A549 (cell line): ENCODE results near the gene PALLD. TPM values are rescaled to one million over a fixed set of nuclear protein-coding genes. Genes with fewer than 3 reads are reported as not detected.

ENCODE experiments used
- ATAC-seq, 2 experiments: fragments of 200-7000 bp in 1 of 2; fragments of >200 bp in 1 of 2; cut with Nextera tagmentation in 1 of 2; cut with Tn5 transposase in 1 of 2; 3 replicates each; pipeline versions ENCODE4 v1.8.0 to v1.9.1; 2018 to 2020; ENCODE audit warnings: mild to moderate bottlenecking in 1 of 2, moderate library complexity in 1 of 2
- CTCF ChIA-PET: fragments of 300-600 bp; sonication (Branson Sonifier 250); formaldehyde crosslinking; extraction: SDS; loops from one replicate; lab custom pipeline; 2021; ENCODE audit warnings: antibody characterized with exemption, inconsistent platforms; lab: Yijun Ruan, JAX
- POLR2A ChIA-PET: fragments of 350-600 bp; formaldehyde crosslinking; extraction: SDS; loops from one replicate; lab custom pipeline; 2021; ENCODE audit warnings: antibody characterized with exemption, inconsistent platforms; lab: Yijun Ruan, JAX
- DNase-seq, 2 experiments: peaks; one replicate each; pipeline versions ENCODE4 v3.0.0 to v3.0.0-alpha.2; 2011 to 2016; ENCODE audit warnings: low read depth in 1 of 2, low spot score in 1 of 2
- FAIRE-seq: peaks from 2 replicates; lab custom pipeline; 2011; peaks lifted over from hg19 to GRCh38; lab: Jason Lieb, UNC
- H3K27ac ChIP-seq, 2 experiments: fragments of >200 bp; sonication (Bioruptor Twin); formaldehyde crosslinking; 3 replicates each; pipeline ENCODE4 v1.5.1; 2016 to 2017
- H3K4me1 ChIP-seq: fragments of >200 bp; sonication (Bioruptor Twin); formaldehyde crosslinking; 3 replicates; pipeline ENCODE4 v1.6.1; 2016
- H3K4me2 ChIP-seq: fragments of >200 bp; sonication (Bioruptor Twin); formaldehyde crosslinking; 3 replicates; pipeline ENCODE4 v1.6.1; 2016
- H3K4me3 ChIP-seq: fragments of >200 bp; sonication (Bioruptor Twin); formaldehyde crosslinking; 3 replicates; pipeline ENCODE4 v1.5.1; 2016
- H3K9me3 ChIP-seq: fragments of >200 bp; sonication (Bioruptor Twin); formaldehyde crosslinking; 3 replicates; pipeline ENCODE4 v1.6.1; 2016
- CBX2 ChIP-seq: fragments of 200-600 bp; sonication (generic); IDR thresholded peaks from 2 replicates; pipeline ENCODE4 v1.6.1; 2016; ENCODE audit warnings: low read depth, mild to moderate bottlenecking, borderline replicate concordance
- CHD4 ChIP-seq: fragments of 200-600 bp; sonication (generic); IDR thresholded peaks from 2 replicates; pipeline ENCODE4 v1.6.1; 2016; ENCODE audit warnings: antibody characterized with exemption, mild to moderate bottlenecking, borderline replicate concordance
- EHMT2 ChIP-seq: fragments of 200-600 bp; sonication (generic); IDR thresholded peaks from 2 replicates; pipeline ENCODE4 v1.6.1; 2016; ENCODE audit warnings: antibody characterized with exemption, low read depth, mild to moderate bottlenecking, moderate library complexity
- EP300 ChIP-seq, 2 experiments: fragments of >200 bp; sonication (Bioruptor Twin); formaldehyde crosslinking; IDR thresholded peaks; 2 replicates in 1 of 2; 3 replicates in 1 of 2; pipeline ENCODE4 v1.6.1; 2016 to 2017
- ESRRA ChIP-seq: fragments of 150-350 bp; IDR thresholded peaks from 2 replicates; pipeline ENCODE4 v1.6.1; 2014; ENCODE audit warnings: mild to moderate bottlenecking, low read length, borderline replicate concordance
- FOSB ChIP-seq: fragments of 250-450 bp; sonication (Bioruptor Pico); IDR thresholded peaks from 2 replicates; pipeline ENCODE4 v1.5.0; 2020; ENCODE audit warnings: mild to moderate bottlenecking, moderate library complexity
- FOSL2 ChIP-seq, 2 experiments: fragments of 450-650 bp in 1 of 2; fragments of >200 bp in 1 of 2; sonication (Bioruptor Twin) in 1 of 2; formaldehyde crosslinking; IDR thresholded peaks; 2 replicates each; pipeline versions ENCODE4 v1.5.0 to v1.6.1; 2016 to 2020; ENCODE audit warnings: mild to moderate bottlenecking in 1 of 2, moderate library complexity in 1 of 2
- FOXS1 ChIP-seq: fragments of 250-450 bp; sonication (Bioruptor Pico); IDR thresholded peaks from 2 replicates; pipeline ENCODE4 v1.5.0; 2020; ENCODE audit warnings: mild to moderate bottlenecking, moderate library complexity
- HOXB13 ChIP-seq: fragments of 250-450 bp; sonication (Bioruptor Pico); IDR thresholded peaks from 2 replicates; pipeline ENCODE4 v1.5.0; 2020; ENCODE audit warnings: low read depth, mild to moderate bottlenecking, moderate library complexity
- JUNB ChIP-seq: fragments of >200 bp; sonication (Bioruptor Twin); formaldehyde crosslinking; IDR thresholded peaks from 2 replicates; pipeline ENCODE4 v1.6.1; 2016
- MAFK ChIP-seq: fragments of 450-650 bp; IDR thresholded peaks from 2 replicates; pipeline ENCODE4 v1.6.1; 2014; ENCODE audit not compliant: partially characterized antibody
- MAZ ChIP-seq: fragments of 150-350 bp; IDR thresholded peaks from 2 replicates; pipeline ENCODE4 v1.6.1; 2014; ENCODE audit warnings: antibody characterized with exemption, low read depth, low read length, borderline replicate concordance
- MYC ChIP-seq: IDR thresholded peaks from 2 replicates; pipeline ENCODE4 v1.6.1; 2012; ENCODE audit warnings: mild to moderate bottlenecking, inconsistent platforms, low read length, improper control_type of control experiment, borderline replicate concordance
- NR3C1 ChIP-seq: fragments of >200 bp; sonication (Bioruptor Twin); formaldehyde crosslinking; IDR thresholded peaks from 3 replicates; pipeline ENCODE4 v1.6.1; 2017
- RFX5 ChIP-seq: fragments of 450-650 bp; IDR thresholded peaks from 2 replicates; pipeline ENCODE4 v1.7.1; 2014; ENCODE audit warnings: antibody characterized with exemption, mild to moderate bottlenecking, moderate library complexity
- SMC3 ChIP-seq: fragments of >200 bp; sonication (Bioruptor Twin); formaldehyde crosslinking; IDR thresholded peaks from 3 replicates; pipeline ENCODE4 v1.6.1; 2018; ENCODE audit warnings: inconsistent platforms
- TFCP2L1 ChIP-seq: fragments of 250-450 bp; sonication (Bioruptor Pico); IDR thresholded peaks from 2 replicates; pipeline ENCODE4 v1.5.0; 2021; ENCODE audit warnings: mild to moderate bottlenecking
- ZC3H11A ChIP-seq: fragments of 450-650 bp; IDR thresholded peaks from 2 replicates; pipeline ENCODE4 v1.6.1; 2014; ENCODE audit warnings: antibody characterized with exemption, mild to moderate bottlenecking
- ZSCAN20 ChIP-seq: fragments of 250-450 bp; sonication (Bioruptor Pico); IDR thresholded peaks from 2 replicates; pipeline ENCODE4 v1.8.0; 2022; ENCODE audit warnings: mild to moderate bottlenecking, moderate library complexity
- WGBS: methylation state at CpG from one replicate; pipeline ENCODE4 v1.1.6; 2017; ENCODE audit errors: missing lambda C conversion rate; 5-methylcytosine and 5-hydroxymethylcytosine counted together
- polyA plus RNA-seq, 4 experiments: library from polyadenylated mRNA; depleted of rRNA in 3 of 4; stranded (reverse); fragments of >200 nt; fragmentation: RNase III in 1 of 4; extraction: RNeasy Plus Mini Kit Qiagen cat#74134 plus additional on column Dnase treatment in 1 of 4; gene quantifications; 2 replicates in 3 of 4; 3 replicates in 1 of 4; pipeline ENCODE4 v1.2.3, GENCODE V29; 2011 to 2017
- TF ChIP-seq, protein P1 (sequence below): fragments of 250-450 bp; sonication (Bioruptor Pico); IDR thresholded peaks from 2 replicates; pipeline ENCODE4 v1.5.0; 2021; ENCODE audit warnings: mild to moderate bottlenecking, moderate library complexity, borderline replicate concordance
- TF ChIP-seq, protein P2 (sequence below): fragments of 450-650 bp; IDR thresholded peaks from 2 replicates; pipeline ENCODE4 v1.6.1; 2014; ENCODE audit warnings: antibody characterized with exemption
- TF ChIP-seq, protein P3 (sequence below): IDR thresholded peaks from 2 replicates; pipeline ENCODE4 v1.6.1; 2012; ENCODE audit warnings: low read depth, borderline replicate concordance
- TF ChIP-seq, protein P4 (sequence below): fragments of 150-350 bp; IDR thresholded peaks from 2 replicates; pipeline ENCODE4 v1.6.1; 2014; ENCODE audit warnings: low read depth, mild to moderate bottlenecking, low read length
- TF ChIP-seq, protein P5 (sequence below): IDR thresholded peaks from 2 replicates; pipeline ENCODE4 v1.6.1; 2012
- TF ChIP-seq, protein P6 (sequence below): IDR thresholded peaks from 2 replicates; pipeline ENCODE4 v1.6.1; 2012

Gene PALLD
- polyA plus RNA-seq, 2 of the 4 experiments (the other 2 are of a cell fraction) = 88.8 to 113 TPM

DNA sequence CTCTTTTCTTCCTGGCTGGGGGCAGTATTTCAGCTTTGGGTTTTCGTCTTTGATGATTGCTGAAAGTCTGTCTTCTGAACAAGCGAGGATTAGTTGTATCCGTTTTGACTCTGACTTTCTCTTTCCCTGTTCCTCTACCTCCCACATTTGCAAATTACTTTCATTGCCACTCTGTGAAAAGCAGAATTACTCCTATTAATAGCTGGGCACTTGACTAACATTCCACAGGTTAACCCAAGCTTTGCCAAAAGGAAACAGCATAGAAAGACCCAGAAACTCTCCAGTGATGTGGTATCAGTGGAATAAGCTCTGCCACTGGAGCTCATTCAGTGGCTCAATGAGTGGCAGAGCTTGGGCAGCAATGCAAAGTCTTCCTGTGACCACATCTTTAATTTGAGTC is 238.9 kb downstream of the PALLD start:
- CTCF ChIA-PET = interaction anchor here (0.7 to 1.2 kb wide), 4 partner anchors 18 to 158 kb away, joined by 3 to 4 read pairs (median 3); no protein-coding TSS in a partner anchor
- Histone ChIP-seq H3K4me1 (0 out of 3 replicates have a peak, but pooled peaks cover 2% of the 10 kb centered on the region), H3K4me2 (no peak overlapping the region), H3K9me3 (no peaks in the 10 kb centered on the region), H3K4me3 (no peak overlapping the region), H3K27ac (no peak overlapping the region)
- DNase-seq = no peak
- 89% methylated on average over 3 of the region's 3 CpGs for WGBS
- no peak for FAIRE-seq
- POLR2A ChIA-PET = interaction anchor here (0.6 kb wide), 1 partner anchor 96 kb away, joined by 4 read pairs; no protein-coding TSS in a partner anchor
- no peak for ATAC-seq
- no peak for TF ChIP-seq SMC3
- no peak for TF ChIP-seq MAFK
- TF ChIP-seq, protein P1, sequence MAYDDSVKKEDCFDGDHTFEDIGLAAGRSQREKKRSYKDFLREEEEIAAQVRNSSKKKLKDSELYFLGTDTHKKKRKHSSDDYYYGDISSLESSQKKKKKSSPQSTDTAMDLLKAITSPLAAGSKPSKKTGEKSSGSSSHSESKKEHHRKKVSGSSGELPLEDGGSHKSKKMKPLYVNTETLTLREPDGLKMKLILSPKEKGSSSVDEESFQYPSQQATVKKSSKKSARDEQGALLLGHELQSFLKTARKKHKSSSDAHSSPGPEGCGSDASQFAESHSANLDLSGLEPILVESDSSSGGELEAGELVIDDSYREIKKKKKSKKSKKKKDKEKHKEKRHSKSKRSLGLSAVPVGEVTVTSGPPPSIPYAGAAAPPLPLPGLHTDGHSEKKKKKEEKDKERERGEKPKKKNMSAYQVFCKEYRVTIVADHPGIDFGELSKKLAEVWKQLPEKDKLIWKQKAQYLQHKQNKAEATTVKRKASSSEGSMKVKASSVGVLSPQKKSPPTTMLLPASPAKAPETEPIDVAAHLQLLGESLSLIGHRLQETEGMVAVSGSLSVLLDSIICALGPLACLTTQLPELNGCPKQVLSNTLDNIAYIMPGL (CRISPR knock-in tag) = no peak
- no peak for TF ChIP-seq ESRRA
- TF ChIP-seq JUNB = no peak
- no peak for TF ChIP-seq FOSB (CRISPR knock-in tag)
- TF ChIP-seq MYC = no peak
- TF ChIP-seq, protein P2, sequence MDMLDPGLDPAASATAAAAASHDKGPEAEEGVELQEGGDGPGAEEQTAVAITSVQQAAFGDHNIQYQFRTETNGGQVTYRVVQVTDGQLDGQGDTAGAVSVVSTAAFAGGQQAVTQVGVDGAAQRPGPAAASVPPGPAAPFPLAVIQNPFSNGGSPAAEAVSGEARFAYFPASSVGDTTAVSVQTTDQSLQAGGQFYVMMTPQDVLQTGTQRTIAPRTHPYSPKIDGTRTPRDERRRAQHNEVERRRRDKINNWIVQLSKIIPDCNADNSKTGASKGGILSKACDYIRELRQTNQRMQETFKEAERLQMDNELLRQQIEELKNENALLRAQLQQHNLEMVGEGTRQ = no peak
- no peak for TF ChIP-seq CBX2
- TF ChIP-seq NR3C1 = no peak
- TF ChIP-seq TFCP2L1 (CRISPR knock-in tag) = no peak
- no peak for TF ChIP-seq CHD4
- TF ChIP-seq EHMT2 = no peak
- TF ChIP-seq, protein P3, sequence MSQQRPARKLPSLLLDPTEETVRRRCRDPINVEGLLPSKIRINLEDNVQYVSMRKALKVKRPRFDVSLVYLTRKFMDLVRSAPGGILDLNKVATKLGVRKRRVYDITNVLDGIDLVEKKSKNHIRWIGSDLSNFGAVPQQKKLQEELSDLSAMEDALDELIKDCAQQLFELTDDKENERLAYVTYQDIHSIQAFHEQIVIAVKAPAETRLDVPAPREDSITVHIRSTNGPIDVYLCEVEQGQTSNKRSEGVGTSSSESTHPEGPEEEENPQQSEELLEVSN = no peak
- no peak for TF ChIP-seq ZC3H11A
- no peak for TF ChIP-seq MAZ

DNA sequence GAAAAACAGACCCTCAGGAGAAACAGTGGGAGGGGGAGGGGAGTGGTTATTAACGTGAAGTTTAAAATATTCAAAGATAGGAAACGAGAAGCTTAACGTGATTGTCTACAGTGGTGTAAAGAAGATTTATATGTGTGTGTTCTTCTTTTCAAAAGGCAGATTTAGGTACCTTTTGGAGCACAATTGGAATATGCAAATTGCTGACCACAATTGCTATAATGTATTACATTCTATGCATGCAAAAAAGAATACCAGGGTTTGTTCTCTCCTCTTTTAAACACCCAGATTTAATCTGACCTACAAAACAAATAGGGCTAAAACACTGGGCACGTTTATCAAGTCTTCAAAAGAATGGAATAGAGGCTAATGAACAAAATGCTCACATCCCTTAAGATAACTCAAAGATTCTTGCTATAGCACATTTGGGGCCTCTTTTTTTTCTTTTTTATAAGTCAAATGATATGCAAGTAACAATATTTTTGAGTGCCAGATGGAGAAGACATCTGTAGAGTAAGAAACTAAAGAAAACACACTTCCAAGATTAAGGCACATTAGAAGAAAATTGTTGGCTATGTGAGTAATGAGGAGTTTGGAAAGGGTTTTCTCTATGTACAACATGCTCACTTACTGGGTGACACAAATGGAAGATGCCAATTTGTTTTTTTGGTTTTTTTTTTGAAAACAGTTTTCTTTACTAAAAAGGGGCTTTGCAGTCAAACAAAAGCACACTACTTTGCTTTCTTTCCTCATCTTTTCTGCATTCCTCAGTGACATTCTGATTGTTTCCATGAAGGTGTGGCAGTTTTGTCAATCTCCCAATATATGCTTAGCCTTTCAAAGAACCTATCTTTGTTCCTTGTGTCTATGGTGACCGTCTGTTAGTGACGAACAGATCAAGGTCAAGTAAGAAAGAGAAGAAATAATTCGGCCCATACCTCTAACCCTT is 240.3 kb downstream of the PALLD start:
- H3K27ac ChIP-seq = no peak overlapping the region
- TF ChIP-seq CBX2 = no peak
- no peak for TF ChIP-seq ZC3H11A
- TF ChIP-seq, protein P4, sequence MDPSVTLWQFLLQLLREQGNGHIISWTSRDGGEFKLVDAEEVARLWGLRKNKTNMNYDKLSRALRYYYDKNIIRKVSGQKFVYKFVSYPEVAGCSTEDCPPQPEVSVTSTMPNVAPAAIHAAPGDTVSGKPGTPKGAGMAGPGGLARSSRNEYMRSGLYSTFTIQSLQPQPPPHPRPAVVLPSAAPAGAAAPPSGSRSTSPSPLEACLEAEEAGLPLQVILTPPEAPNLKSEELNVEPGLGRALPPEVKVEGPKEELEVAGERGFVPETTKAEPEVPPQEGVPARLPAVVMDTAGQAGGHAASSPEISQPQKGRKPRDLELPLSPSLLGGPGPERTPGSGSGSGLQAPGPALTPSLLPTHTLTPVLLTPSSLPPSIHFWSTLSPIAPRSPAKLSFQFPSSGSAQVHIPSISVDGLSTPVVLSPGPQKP = no peak
- no peak for TF ChIP-seq FOXS1
- TF ChIP-seq, protein P5, sequence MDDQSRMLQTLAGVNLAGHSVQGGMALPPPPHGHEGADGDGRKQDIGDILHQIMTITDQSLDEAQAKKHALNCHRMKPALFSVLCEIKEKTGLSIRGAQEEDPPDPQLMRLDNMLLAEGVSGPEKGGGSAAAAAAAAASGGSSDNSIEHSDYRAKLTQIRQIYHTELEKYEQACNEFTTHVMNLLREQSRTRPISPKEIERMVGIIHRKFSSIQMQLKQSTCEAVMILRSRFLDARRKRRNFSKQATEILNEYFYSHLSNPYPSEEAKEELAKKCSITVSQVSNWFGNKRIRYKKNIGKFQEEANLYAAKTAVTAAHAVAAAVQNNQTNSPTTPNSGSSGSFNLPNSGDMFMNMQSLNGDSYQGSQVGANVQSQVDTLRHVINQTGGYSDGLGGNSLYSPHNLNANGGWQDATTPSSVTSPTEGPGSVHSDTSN = no peak
- no peak for TF ChIP-seq FOSL2 (IDR thresholded peaks at IDR 0.05)
- TF ChIP-seq FOSL2 (CRISPR knock-in tag; IDR thresholded peaks at IDR 0.05) = no peak
- TF ChIP-seq ZSCAN20 = no peak
- TF ChIP-seq, protein P2 = no peak
- no peak for TF ChIP-seq EHMT2
- no peak for TF ChIP-seq MYC
- TF ChIP-seq, protein P6, sequence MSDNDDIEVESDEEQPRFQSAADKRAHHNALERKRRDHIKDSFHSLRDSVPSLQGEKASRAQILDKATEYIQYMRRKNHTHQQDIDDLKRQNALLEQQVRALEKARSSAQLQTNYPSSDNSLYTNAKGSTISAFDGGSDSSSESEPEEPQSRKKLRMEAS = no peak
- no peak for TF ChIP-seq JUNB
- TF ChIP-seq HOXB13 (CRISPR knock-in tag) = no peak
- TF ChIP-seq EP300 (IDR thresholded peaks at IDR 0.05) = no peak
- TF ChIP-seq RFX5 = no peak
- TF ChIP-seq CHD4 = no peak
- TF ChIP-seq TFCP2L1 (CRISPR knock-in tag) = no peak
- TF ChIP-seq, all 56 proteins: peak for 0
- FAIRE-seq (no peak), DNase-seq (no peak), ATAC-seq (no peak)
- 0 out of 3 replicates have a peak, but pooled peaks cover 7% of the 10 kb centered on the region for H3K4me1 ChIP-seq
- WGBS = 84% methylated on average over 7 of the region's 7 CpGs
- POLR2A ChIA-PET = no interaction called here
- H3K4me3 ChIP-seq = no peak overlapping the region
- no peaks in the 10 kb centered on the region for H3K9me3 ChIP-seq
- CTCF ChIA-PET = interaction anchor here (0.6 kb wide), 1 partner anchor 527 kb away, joined by 3 read pairs; no protein-coding TSS in a partner anchor
- no peak overlapping the region for H3K4me2 ChIP-seq
